ENCODE data around the gene RGS8. TPM values are rescaled to one million over a fixed set of nuclear protein-coding genes. Genes with fewer than 3 reads are reported as not detected.

The RGS8 gene, protein sequence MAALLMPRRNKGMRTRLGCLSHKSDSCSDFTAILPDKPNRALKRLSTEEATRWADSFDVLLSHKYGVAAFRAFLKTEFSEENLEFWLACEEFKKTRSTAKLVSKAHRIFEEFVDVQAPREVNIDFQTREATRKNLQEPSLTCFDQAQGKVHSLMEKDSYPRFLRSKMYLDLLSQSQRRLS
- total RNA-seq: not detected

DNA sequence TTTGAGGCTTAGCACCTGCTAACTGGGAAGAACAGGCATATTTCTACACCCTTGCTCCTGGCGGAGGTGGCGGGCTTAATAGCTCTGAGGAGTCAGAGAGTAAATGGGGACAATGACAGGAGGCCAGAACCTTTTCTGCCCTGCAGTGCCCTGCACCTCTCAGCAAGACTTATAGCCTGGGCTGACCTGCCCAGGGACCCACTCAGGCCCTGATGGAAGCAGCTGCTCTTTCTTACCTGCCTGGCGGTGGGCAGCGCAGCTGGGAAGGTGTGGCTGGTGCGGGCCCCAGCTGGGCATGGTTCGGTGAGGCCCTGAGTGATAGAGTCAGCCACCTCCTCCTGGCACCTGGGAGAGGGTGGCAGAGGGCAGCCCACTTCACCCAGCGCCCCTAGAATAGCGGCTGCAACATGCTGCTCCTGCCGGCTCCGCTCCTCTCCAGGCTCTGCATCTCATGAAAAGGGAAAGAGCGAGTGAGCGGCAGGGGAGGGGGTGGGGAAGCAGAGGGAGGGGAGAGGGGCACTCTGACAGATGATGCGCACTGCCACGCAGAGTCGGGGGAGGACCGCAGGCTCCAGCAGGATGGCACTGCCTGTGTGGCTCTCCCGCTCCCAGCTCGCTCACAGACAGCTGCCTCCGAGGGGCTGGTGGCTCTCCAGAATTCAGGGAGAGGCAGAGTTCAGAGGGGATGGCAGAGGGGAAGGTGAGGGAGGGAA is at the start of gene RGS8:
RGS8 (minus strand) TSS at position 472 of the 713 bp plus-strand sequence. CDS start 14,938 bp downstream, outside the sequence.
- no peak within 1 kb of the TSS for H3K4me3 Mint-ChIP-seq
- peaks cover 3% of the 10 kb centered on the region for H3K4me1 Mint-ChIP-seq
- peaks cover 31% of the 10 kb centered on the region for H3K27me3 Mint-ChIP-seq
- ATAC-seq (ENCODE audit: low read depth) (no peak), DNase-seq (no peak)
- POLR2A ChIA-PET: no interaction called here
- no peaks in the 10 kb centered on the region for H3K9me3 Mint-ChIP-seq
- H3K36me3 Mint-ChIP-seq: no peaks in the 10 kb centered on the region
- no peak within 1 kb of the TSS for H3K27ac Mint-ChIP-seq

DNA sequence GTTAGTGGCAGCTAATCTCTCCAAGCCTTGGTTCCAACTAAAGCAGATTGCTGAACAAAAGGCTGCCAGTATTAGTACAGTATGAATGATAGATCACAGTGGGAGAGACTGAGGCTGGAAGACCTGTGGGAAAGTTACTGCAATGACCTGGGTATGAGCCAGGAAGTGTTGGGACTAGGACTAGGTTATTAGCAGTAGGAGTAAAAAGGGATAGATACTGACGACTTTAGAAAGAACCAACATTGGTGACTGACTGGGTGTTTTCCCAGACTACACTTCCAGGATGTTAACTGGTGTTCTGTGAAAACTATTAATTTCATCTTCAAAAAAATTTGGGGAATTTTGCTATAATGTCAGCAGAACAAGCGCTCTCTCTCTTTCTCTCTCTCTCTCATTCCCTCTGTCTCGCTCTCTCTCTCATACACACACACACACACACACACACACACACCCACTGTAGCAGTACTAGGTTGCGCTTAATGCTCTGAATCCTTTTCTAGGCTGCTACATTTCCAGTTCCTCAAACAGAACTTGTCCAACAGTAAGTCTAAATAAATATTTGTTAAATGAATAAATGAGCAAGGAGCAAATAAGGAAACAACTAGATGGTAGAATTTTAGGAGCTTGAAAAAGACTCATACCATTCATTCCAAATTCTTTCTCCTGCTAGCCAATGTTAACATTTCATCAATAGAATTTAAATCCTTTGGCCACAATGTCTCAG is 47.6 kb upstream of the RGS8 start:
- Mint-ChIP-seq H3K27ac (no peak overlapping the region), H3K4me1 (no peaks in the 10 kb centered on the region), H3K9me3 (no peaks in the 10 kb centered on the region), H3K36me3 (no peaks in the 10 kb centered on the region), H3K27me3 (peaks cover 42% of the 10 kb centered on the region), H3K4me3 (no peak overlapping the region)
- ATAC-seq (ENCODE audit: low read depth): no peak
- POLR2A ChIA-PET: no interaction called here
- DNase-seq: no peak

DNA sequence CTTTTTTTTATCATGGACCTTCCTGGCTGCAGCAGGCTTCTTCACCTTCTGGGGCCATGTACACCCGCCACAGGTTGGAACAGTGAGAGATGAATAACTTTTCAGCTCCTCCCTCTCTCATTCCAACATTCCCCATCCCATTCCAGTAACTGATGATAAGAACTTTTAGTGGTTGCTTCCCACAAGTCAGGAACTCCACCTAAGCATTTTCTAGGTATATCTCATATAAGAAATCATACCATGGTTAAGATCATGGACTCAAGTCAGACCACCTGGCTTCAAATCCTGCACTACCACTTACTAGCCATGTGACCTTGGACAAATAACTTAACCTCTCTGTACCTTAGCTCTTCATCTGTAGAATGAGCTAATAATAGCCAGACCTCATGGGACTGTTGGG is 42.5 kb upstream of the RGS8 start:
- Mint-ChIP-seq H3K4me3 (no peak overlapping the region), H3K27ac (no peak overlapping the region), H3K4me1 (no peaks in the 10 kb centered on the region), H3K27me3 (peaks cover 35% of the 10 kb centered on the region), H3K36me3 (no peaks in the 10 kb centered on the region), H3K9me3 (no peaks in the 10 kb centered on the region)
- no peak for DNase-seq
- POLR2A ChIA-PET: no interaction called here
- ATAC-seq (ENCODE audit: low read depth): no peak

DNA sequence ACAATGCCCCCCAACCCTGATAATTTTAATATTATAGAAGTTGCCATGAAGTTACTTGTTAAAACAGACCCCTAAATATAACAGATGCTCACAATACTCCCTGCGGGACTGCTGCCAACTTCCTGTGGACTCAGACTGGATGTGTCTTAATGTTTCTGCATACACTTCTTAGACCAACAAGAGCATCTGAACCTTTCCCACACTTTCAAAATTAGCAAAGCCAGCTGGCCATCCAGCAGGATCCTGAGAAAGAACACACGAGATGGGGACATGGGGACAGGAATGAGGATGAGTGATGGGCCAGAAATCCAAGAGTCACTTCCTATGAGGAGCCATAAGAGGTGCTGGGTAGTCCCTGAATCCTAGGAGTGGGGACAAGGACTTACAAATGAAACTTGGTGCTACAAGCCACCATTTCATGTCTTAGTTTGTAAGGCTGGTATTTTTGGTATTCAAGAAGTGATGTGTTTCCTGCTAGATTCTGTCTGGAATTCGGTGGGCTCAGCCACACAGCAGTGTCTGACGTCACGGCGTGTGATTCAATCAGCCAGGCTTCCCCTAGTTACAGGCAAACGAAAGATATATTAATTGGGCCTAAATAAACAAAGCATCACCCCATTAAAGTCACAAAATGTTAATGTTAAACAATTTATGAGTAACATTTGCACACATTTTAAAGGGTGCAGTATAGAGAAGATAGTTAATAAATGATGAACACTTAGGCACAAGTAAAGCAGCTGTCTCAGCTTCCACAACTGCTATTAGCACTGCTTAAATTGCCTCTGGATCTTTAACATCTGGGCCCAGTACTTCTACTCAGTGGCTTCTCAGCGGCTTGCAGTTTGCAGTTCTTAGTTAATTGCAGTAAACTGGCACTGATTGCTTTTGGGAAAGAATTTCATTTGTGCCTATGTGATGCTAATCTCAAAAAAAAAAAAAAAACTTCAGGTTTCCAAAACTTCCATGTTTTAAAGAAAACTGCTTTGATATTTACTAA is 41.2 kb upstream of the RGS8 start:
- H3K27ac Mint-ChIP-seq: no peak overlapping the region
- H3K9me3 Mint-ChIP-seq: no peaks in the 10 kb centered on the region
- no peaks in the 10 kb centered on the region for H3K4me1 Mint-ChIP-seq
- H3K36me3 Mint-ChIP-seq: no peaks in the 10 kb centered on the region
- H3K4me3 Mint-ChIP-seq: no peak overlapping the region
- no peak for DNase-seq
- ATAC-seq (ENCODE audit: low read depth): no peak
- peaks cover 30% of the 10 kb centered on the region for H3K27me3 Mint-ChIP-seq
- POLR2A ChIA-PET: no interaction called here

DNA sequence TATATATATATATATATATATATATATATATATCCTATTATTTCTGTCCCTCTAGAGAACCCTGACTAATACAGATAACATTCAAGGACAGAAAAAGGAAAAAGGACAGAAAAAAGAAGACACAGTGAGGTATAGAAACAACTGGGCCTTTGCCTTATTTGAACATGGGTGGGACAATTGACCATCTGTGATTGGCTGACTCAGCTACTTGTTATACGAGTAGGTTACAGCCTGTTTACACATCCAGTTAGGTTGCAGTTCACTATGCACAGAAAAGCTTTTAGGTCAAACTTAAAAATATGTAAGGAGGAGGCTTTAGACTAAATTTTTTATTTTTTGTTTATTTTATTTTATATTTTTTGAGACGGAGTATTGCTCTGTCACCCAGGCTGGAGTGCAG is 39.8 kb upstream of the RGS8 start:
- Mint-ChIP-seq H3K9me3 (no peaks in the 10 kb centered on the region), H3K4me3 (no peak overlapping the region), H3K27me3 (peaks cover 20% of the 10 kb centered on the region), H3K27ac (no peak overlapping the region), H3K4me1 (no peaks in the 10 kb centered on the region), H3K36me3 (no peaks in the 10 kb centered on the region)
- no peak for ATAC-seq (ENCODE audit: low read depth)
- POLR2A ChIA-PET: no interaction called here
- DNase-seq: no peak

DNA sequence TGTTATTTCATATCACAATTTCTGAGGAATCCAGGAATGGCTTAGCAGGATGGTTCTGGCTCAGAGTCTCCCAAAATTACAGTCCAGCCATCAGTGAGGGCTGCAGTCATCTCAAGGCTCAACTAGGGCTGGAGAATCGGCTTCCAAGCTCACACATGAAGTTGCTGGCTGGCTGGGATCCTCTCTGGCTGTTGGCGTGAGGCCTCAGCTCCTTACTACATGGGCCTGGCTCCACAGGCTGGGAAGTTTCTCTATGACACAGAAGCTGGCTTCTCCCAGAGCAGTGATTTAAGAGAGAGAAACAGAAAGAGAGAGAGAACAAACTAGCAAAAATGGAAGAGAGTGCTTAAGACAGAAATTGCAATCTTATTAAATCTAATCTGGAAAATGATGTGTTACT is 38.8 kb upstream of the RGS8 start:
- Mint-ChIP-seq H3K27me3 (peaks cover 17% of the 10 kb centered on the region), H3K4me1 (no peaks in the 10 kb centered on the region), H3K9me3 (peaks cover 1% of the 10 kb centered on the region), H3K4me3 (no peak overlapping the region), H3K36me3 (no peaks in the 10 kb centered on the region), H3K27ac (no peak overlapping the region)
- ATAC-seq (ENCODE audit: low read depth) (no peak), DNase-seq (no peak)
- POLR2A ChIA-PET: no interaction called here

DNA sequence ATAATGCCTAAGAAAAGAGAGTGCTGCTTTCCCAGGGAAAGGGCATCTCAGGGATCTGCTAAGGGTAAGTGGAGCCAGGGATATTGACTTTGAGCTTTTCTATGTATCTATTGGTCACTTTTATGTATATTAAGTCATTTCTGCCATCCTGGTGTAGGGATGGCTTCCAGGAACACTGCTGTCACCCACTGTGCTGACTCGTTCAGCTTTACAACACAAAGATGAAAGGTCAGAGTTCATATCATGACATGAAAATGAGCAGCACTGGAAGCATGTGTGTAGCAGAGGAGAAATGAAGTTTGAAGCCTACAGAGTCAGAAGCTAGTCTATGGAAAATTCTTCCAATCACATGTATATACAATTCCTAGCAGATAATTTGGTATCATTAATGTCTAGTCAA is 37.1 kb upstream of the RGS8 start:
- H3K4me1 Mint-ChIP-seq: peaks cover 6% of the 10 kb centered on the region
- no peak overlapping the region for H3K4me3 Mint-ChIP-seq
- H3K9me3 Mint-ChIP-seq: peaks cover 1% of the 10 kb centered on the region
- peaks cover 11% of the 10 kb centered on the region for H3K27me3 Mint-ChIP-seq
- DNase-seq (no peak), ATAC-seq (ENCODE audit: low read depth) (no peak)
- no peaks in the 10 kb centered on the region for H3K36me3 Mint-ChIP-seq
- POLR2A ChIA-PET: no interaction called here
- no peak overlapping the region for H3K27ac Mint-ChIP-seq

DNA sequence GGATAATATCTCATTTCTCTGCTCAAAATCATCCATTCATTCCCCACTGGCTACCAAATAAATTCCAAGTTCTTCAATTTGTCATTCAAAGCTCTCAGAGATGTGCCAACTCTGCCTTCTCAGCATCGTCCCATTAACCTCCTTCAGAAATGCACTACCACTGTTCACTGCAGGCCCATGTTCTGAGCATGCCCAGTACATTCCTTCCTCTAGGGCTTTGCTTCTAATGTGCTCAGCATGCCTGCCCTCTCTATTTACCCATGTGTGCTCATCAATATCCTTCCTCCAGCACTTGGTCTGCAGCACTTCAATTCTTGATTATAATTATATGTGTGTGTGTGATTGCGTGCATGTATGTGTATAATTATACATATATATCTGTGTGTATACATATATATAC is 36.1 kb upstream of the RGS8 start:
- POLR2A ChIA-PET: no interaction called here
- Mint-ChIP-seq H3K4me3 (no peak overlapping the region), H3K9me3 (peaks cover 1% of the 10 kb centered on the region), H3K4me1 (peaks cover 6% of the 10 kb centered on the region), H3K27me3 (peaks cover 8% of the 10 kb centered on the region), H3K36me3 (no peaks in the 10 kb centered on the region), H3K27ac (no peak overlapping the region)
- DNase-seq (no peak), ATAC-seq (ENCODE audit: low read depth) (no peak)

DNA sequence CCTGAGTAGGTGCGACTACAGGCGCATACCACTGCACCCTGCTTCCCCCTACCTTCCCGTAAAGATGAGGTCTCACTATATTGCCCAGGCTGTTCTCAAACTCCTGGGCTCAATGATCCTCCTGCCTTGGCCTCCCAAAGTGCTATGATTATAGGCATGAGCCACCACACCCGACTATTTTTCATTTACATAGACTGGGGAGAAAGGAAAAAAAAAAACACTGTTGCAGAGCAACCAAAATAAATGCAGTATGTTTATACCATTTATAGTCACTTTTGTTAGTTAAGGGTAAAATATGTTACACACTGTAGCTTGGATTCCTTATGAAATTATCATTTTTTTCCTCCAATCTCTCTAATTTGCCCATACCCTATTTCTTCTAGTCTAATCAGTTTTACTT is 35.2 kb upstream of the RGS8 start:
- POLR2A ChIA-PET: no interaction called here
- no peak for DNase-seq
- Mint-ChIP-seq H3K4me3 (no peak overlapping the region), H3K27me3 (peaks cover 5% of the 10 kb centered on the region), H3K9me3 (peaks cover 1% of the 10 kb centered on the region), H3K4me1 (peaks cover 6% of the 10 kb centered on the region), H3K36me3 (no peaks in the 10 kb centered on the region), H3K27ac (no peak overlapping the region)
- ATAC-seq (ENCODE audit: low read depth): no peak

DNA sequence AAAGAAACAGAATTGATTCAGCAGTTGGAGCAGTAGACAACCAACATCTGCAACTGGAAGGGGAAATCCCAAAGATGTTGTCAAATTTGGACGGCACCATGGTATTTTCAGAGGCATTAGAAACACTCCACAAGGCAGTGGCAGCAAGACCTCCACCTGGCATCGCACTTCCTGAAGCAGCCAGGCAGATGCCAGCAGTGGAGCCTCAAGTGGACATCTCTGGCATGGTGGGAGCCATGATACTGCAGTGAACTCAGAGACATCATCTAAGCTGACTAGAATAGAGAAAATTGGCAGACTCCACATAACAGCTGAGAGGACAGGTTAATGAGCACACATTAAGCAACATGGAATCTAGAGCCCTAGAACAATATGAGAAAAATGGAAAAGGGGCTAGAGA is 33.9 kb upstream of the RGS8 start:
- Mint-ChIP-seq H3K4me1 (peaks cover 14% of the 10 kb centered on the region), H3K27ac (no peak overlapping the region), H3K27me3 (peaks cover 5% of the 10 kb centered on the region), H3K4me3 (no peak overlapping the region), H3K36me3 (no peaks in the 10 kb centered on the region), H3K9me3 (peaks cover 1% of the 10 kb centered on the region)
- POLR2A ChIA-PET: no interaction called here
- no peak for DNase-seq
- ATAC-seq (ENCODE audit: low read depth): no peak

DNA sequence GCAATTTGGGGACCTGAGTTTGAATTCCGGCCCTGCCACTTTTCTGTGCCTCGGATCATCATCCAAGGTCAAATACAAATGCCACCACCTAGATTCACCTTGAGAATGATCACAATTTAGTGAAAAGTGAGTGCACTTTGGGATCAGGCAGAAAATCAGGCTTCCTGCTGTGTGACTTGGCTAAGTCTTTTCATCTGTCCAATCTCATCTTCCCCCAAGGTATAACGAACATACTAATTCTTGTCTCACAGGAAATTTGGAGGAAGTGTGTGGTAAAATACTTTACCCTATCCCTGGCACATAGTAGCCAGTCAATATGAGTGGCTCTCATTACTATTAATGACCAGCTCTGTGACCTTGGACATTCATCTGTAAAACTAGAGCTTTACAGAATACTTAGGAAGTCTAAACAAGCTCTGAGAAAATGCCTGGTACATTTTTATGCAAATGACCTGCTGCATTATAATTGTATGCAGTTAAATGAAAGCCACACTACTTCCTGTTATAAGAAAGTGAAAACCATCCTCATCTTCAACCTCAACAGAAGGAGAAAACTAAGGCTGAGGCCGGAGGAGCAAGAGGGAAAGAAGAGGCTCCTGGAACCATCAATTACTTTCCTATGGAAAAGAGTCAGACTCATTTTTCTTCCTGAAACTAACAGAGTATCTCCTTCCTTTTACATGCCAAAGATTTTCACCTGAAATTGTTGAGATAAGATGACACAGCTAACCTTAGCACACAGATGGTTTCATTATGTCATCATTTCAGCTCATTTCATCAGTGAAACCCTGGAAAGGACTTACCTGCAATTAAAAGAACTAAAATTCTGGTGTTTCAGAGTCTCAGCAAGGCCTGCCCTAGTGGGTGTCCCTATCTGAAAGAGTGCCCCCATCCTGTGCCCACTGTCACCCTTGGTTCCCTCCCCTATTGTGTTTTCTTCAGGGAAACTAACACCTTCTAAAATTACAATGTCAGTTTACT is 32.6 kb upstream of the RGS8 start:
- peaks cover 15% of the 10 kb centered on the region for H3K4me1 Mint-ChIP-seq
- no peak overlapping the region for H3K4me3 Mint-ChIP-seq
- no peak overlapping the region for H3K27ac Mint-ChIP-seq
- no peak for ATAC-seq (ENCODE audit: low read depth)
- H3K36me3 Mint-ChIP-seq: no peaks in the 10 kb centered on the region
- POLR2A ChIA-PET: interaction anchor here (0.6 kb wide), 1 partner anchor 204 kb away, joined by 4 read pairs; no protein-coding TSS in a partner anchor
- DNase-seq: no peak
- peaks cover 5% of the 10 kb centered on the region for H3K27me3 Mint-ChIP-seq
- H3K9me3 Mint-ChIP-seq: peaks cover 1% of the 10 kb centered on the region

DNA sequence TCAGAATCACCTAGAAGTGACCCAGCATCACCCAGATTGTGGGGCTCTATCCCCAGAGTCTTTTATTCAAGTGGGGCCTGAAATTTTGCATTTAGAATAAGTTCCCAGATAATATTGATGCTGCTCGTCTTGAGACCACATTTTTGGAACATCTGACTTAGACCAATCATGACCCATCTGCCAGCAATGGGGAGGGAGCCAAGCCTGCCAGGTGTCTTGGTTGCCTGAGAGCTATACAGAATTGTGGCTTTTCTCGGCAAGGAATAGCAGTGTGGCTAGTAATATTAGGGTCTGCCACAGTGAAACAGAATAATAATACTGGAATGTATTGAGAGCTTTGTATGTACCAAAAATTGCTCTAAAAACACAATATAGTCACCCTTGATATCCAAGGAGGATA is 31.1 kb upstream of the RGS8 start:
- peaks cover 6% of the 10 kb centered on the region for H3K27me3 Mint-ChIP-seq
- ATAC-seq (ENCODE audit: low read depth) (no peak), DNase-seq (no peak)
- peaks cover 1% of the 10 kb centered on the region for H3K9me3 Mint-ChIP-seq
- H3K36me3 Mint-ChIP-seq: no peaks in the 10 kb centered on the region
- POLR2A ChIA-PET: no interaction called here
- no peak overlapping the region for H3K27ac Mint-ChIP-seq
- peaks cover 15% of the 10 kb centered on the region for H3K4me1 Mint-ChIP-seq
- no peak overlapping the region for H3K4me3 Mint-ChIP-seq
